ENCODE data around the gene PMFBP1.

DNA sequence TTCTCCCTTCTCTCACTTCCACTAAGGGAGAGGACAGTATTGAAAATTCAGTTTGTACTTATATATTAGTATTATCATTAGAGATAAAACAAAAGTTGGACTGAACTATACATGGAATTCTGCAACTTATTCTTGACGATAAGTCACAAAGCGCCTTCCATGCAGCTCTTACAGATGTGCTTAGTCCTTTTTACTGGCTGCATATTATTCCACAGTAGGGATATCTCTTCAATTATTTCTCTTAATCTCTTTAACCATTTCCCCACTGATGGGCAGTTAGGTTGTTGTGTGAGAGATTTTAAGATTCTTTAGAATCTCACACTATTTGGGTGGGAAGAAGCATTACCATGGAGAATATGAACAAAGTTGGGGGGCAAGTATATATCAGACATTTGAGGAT is 32.0 kb downstream of the PMFBP1 start:
- TF ChIP-seq, protein P1, sequence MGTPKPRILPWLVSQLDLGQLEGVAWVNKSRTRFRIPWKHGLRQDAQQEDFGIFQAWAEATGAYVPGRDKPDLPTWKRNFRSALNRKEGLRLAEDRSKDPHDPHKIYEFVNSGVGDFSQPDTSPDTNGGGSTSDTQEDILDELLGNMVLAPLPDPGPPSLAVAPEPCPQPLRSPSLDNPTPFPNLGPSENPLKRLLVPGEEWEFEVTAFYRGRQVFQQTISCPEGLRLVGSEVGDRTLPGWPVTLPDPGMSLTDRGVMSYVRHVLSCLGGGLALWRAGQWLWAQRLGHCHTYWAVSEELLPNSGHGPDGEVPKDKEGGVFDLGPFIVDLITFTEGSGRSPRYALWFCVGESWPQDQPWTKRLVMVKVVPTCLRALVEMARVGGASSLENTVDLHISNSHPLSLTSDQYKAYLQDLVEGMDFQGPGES (IDR thresholded peaks at IDR 0.05), result no peak
- no peak for TF ChIP-seq CHD4 (IDR thresholded peaks at IDR 0.05)
- TF ChIP-seq, protein P2, sequence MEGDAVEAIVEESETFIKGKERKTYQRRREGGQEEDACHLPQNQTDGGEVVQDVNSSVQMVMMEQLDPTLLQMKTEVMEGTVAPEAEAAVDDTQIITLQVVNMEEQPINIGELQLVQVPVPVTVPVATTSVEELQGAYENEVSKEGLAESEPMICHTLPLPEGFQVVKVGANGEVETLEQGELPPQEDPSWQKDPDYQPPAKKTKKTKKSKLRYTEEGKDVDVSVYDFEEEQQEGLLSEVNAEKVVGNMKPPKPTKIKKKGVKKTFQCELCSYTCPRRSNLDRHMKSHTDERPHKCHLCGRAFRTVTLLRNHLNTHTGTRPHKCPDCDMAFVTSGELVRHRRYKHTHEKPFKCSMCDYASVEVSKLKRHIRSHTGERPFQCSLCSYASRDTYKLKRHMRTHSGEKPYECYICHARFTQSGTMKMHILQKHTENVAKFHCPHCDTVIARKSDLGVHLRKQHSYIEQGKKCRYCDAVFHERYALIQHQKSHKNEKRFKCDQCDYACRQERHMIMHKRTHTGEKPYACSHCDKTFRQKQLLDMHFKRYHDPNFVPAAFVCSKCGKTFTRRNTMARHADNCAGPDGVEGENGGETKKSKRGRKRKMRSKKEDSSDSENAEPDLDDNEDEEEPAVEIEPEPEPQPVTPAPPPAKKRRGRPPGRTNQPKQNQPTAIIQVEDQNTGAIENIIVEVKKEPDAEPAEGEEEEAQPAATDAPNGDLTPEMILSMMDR (IDR thresholded peaks at IDR 0.05 in 2 of 3, conservative IDR thresholded peaks at IDR 0.05 in 1 of 3; ENCODE audit: control insufficient read depth in 2 of 3, extremely low read depth in 1 of 3, insufficient read depth in 1 of 3, low read depth in 3 of 3, low read length in 3 of 3), result no peak
- TF ChIP-seq, protein P3, sequence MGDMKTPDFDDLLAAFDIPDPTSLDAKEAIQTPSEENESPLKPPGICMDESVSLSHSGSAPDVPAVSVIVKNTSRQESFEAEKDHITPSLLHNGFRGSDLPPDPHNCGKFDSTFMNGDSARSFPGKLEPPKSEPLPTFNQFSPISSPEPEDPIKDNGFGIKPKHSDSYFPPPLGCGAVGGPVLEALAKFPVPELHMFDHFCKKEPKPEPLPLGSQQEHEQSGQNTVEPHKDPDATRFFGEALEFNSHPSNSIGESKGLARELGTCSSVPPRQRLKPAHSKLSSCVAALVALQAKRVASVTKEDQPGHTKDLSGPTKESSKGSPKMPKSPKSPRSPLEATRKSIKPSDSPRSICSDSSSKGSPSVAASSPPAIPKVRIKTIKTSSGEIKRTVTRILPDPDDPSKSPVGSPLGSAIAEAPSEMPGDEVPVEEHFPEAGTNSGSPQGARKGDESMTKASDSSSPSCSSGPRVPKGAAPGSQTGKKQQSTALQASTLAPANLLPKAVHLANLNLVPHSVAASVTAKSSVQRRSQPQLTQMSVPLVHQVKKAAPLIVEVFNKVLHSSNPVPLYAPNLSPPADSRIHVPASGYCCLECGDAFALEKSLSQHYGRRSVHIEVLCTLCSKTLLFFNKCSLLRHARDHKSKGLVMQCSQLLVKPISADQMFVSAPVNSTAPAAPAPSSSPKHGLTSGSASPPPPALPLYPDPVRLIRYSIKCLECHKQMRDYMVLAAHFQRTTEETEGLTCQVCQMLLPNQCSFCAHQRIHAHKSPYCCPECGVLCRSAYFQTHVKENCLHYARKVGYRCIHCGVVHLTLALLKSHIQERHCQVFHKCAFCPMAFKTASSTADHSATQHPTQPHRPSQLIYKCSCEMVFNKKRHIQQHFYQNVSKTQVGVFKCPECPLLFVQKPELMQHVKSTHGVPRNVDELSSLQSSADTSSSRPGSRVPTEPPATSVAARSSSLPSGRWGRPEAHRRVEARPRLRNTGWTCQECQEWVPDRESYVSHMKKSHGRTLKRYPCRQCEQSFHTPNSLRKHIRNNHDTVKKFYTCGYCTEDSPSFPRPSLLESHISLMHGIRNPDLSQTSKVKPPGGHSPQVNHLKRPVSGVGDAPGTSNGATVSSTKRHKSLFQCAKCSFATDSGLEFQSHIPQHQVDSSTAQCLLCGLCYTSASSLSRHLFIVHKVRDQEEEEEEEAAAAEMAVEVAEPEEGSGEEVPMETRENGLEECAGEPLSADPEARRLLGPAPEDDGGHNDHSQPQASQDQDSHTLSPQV (IDR thresholded peaks at IDR 0.05), result no peak
- no peak for TF ChIP-seq CREB1 (IDR thresholded peaks at IDR 0.05; ENCODE audit: low read depth)
- TF ChIP-seq, protein P4, sequence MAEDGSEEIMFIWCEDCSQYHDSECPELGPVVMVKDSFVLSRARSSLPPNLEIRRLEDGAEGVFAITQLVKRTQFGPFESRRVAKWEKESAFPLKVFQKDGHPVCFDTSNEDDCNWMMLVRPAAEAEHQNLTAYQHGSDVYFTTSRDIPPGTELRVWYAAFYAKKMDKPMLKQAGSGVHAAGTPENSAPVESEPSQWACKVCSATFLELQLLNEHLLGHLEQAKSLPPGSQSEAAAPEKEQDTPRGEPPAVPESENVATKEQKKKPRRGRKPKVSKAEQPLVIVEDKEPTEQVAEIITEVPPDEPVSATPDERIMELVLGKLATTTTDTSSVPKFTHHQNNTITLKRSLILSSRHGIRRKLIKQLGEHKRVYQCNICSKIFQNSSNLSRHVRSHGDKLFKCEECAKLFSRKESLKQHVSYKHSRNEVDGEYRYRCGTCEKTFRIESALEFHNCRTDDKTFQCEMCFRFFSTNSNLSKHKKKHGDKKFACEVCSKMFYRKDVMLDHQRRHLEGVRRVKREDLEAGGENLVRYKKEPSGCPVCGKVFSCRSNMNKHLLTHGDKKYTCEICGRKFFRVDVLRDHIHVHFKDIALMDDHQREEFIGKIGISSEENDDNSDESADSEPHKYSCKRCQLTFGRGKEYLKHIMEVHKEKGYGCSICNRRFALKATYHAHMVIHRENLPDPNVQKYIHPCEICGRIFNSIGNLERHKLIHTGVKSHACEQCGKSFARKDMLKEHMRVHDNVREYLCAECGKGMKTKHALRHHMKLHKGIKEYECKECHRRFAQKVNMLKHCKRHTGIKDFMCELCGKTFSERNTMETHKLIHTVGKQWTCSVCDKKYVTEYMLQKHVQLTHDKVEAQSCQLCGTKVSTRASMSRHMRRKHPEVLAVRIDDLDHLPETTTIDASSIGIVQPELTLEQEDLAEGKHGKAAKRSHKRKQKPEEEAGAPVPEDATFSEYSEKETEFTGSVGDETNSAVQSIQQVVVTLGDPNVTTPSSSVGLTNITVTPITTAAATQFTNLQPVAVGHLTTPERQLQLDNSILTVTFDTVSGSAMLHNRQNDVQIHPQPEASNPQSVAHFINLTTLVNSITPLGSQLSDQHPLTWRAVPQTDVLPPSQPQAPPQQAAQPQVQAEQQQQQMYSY (CRISPR knock-in tag; IDR thresholded peaks at IDR 0.05), result no peak
- TF ChIP-seq ZZZ3 (IDR thresholded peaks at IDR 0.05; ENCODE audit: control insufficient read depth, insufficient read length, low read depth), result no peak
- TF ChIP-seq NRF1 (conservative IDR thresholded peaks at IDR 0.05; ENCODE audit: low read depth, low read length), result no peak
- TF ChIP-seq, protein P5, sequence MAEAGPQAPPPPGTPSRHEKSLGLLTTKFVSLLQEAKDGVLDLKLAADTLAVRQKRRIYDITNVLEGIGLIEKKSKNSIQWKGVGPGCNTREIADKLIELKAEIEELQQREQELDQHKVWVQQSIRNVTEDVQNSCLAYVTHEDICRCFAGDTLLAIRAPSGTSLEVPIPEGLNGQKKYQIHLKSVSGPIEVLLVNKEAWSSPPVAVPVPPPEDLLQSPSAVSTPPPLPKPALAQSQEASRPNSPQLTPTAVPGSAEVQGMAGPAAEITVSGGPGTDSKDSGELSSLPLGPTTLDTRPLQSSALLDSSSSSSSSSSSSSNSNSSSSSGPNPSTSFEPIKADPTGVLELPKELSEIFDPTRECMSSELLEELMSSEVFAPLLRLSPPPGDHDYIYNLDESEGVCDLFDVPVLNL (IDR thresholded peaks at IDR 0.05; ENCODE audit: low read depth, low read length), result no peak
- no peak for TF ChIP-seq RB1 (IDR thresholded peaks at IDR 0.05; ENCODE audit: borderline replicate concordance)
- TF ChIP-seq SUZ12 (IDR thresholded peaks at IDR 0.05; ENCODE audit: unreplicated experiment), result no peak
